Spleen (tissue), 13 donors: Measurements from ENCODE around the gene HES6. TPM values are rescaled to one million over a fixed set of nuclear protein-coding genes. Genes with fewer than 3 reads are reported as not detected.

Source experiments
- DNase-seq: peaks from one replicate; pipeline ENCODE4 v3.0.0-alpha.2; 2020
- H3K27ac ChIP-seq, 8 donors: fragments of 200-600 bp; sonication (generic) in 7 of 8; 1 replicate in 4 of 8; 2 replicates in 4 of 8; pipeline versions ENCODE4 v1.5.0 to v1.8.0; 2016 to 2021; ENCODE audit warnings: inconsistent platforms in 4 of 8, mild to moderate bottlenecking in 4 of 8, moderate library complexity in 1 of 8
- H3K27me3 ChIP-seq, 7 donors: fragments of 200-600 bp; sonication (generic) in 6 of 7; replicated peaks in 1 of 7; 1 replicate in 4 of 7; 2 replicates in 3 of 7; pipeline versions ENCODE4 v1.5.0 to v1.8.0; 2016 to 2021; ENCODE audit warnings: inconsistent platforms in 3 of 7, mild to moderate bottlenecking in 1 of 7
- H3K36me3 ChIP-seq, 6 donors: fragments of 200-600 bp; sonication (generic) in 5 of 6; 1 replicate in 4 of 6; 2 replicates in 2 of 6; pipeline versions ENCODE4 v1.5.0 to v1.8.0; 2016 to 2021; ENCODE audit warnings: inconsistent platforms in 2 of 6
- H3K4me1 ChIP-seq, 6 donors: fragments of 200-600 bp; sonication (generic) in 5 of 6; 1 replicate in 3 of 6; 2 replicates in 3 of 6; pipeline versions ENCODE4 v1.5.0 to v1.8.0; 2016 to 2021; ENCODE audit warnings: inconsistent platforms in 3 of 6
- H3K4me3 ChIP-seq, 8 donors: fragments of 200-600 bp; sonication (generic) in 7 of 8; 1 replicate in 4 of 8; 2 replicates in 4 of 8; pipeline versions ENCODE4 v1.5.0 to v1.8.0; 2016 to 2021; ENCODE audit warnings: inconsistent platforms in 4 of 8, mild to moderate bottlenecking in 4 of 8, moderate library complexity in 2 of 8
- H3K9me3 ChIP-seq, 8 donors: fragments of 200-600 bp; sonication (generic) in 7 of 8; 1 replicate in 4 of 8; 2 replicates in 4 of 8; pipeline versions ENCODE4 v1.5.0 to v1.8.0; 2016 to 2021; ENCODE audit warnings: inconsistent platforms in 4 of 8
- POLR2A ChIP-seq, 3 donors: fragments of 450-650 bp; IDR thresholded peaks; one replicate each; pipeline ENCODE4 v1.5.1; 2017; ENCODE audit warnings: antibody characterized with exemption in 3 of 3, mild to moderate bottlenecking in 1 of 3
- POLR2AphosphoS5 ChIP-seq, 3 donors: sonication (generic); formaldehyde crosslinking; IDR thresholded peaks; one replicate each; pipeline ENCODE4 v1.5.1; 2017; ENCODE audit warnings: antibody characterized with exemption in 3 of 3
- whole genome bisulfite sequencing, 5 donors: extraction: QIAGEN DNeasy Blood & Tissue Kit in 3 of 5; methylation state at CpG; one replicate each; pipeline versions ENCODE4 v1.1.5 to v1.1.7; 2013 to 2018; 5-methylcytosine and 5-hydroxymethylcytosine counted together
- intact Hi-C: fragments of 100-400 bp; cut with DNase I; formaldehyde crosslinking; loops from one replicate; pipeline ENCODE4 v1.15.0; 2023; ENCODE audit warnings: low total_unique reads
- long read RNA-seq, 2 donors: transcript quantifications; one replicate each; lab custom pipeline, GENCODE V29; 2026
- polyA plus RNA-seq, 3 donors: library from polyadenylated mRNA; stranded (reverse); fragments of 200-250 nt; gene quantifications; one replicate each; pipeline ENCODE4 v1.2.1, GENCODE V29; 2013
- total RNA-seq, 7 donors: library from RNA; depleted of rRNA in 3 of 7; stranded (reverse); fragments of >200 nt in 3 of 7; fragmentation: NEBNext Ultra II Directional in 4 of 7; extraction: Animal tissue kit (Norgen Biotek cat#: 25700) in 4 of 7; gene quantifications; one replicate each; pipeline versions ENCODE4 v1.1.0 to v1.2.1, GENCODE V29; 2016 to 2021
- TF ChIP-seq, protein P1 (sequence below), 11 experiments: fragments of 200-600 bp in 7 of 11; fragments of 450-650 bp in 4 of 11; sonication (generic) in 4 of 11; IDR thresholded peaks in 8 of 11; conservative IDR thresholded peaks in 3 of 11; 1 replicate in 7 of 11; 2 replicates in 4 of 11; pipeline versions ENCODE4 v1.4.0 to v1.8.0; 2016 to 2021; ENCODE audit warnings: antibody characterized with exemption in 11 of 11, inconsistent platforms in 4 of 11, mild to moderate bottlenecking in 1 of 11
- donor health status: healthy with polysubstance abuse.
- donor health status: DM: no; HTN: no; CAD: no; lungs with moderate emphysema.
- donor health status: DM: no; HTN: no; CAD: no.
- donor health status: Bipolar disorder and iron deficiency.
- donor health status: healthy.
- donor health status: DM: no; HTN: no; CAD: no.
- donor health status: DM: yes; HTN: yes; CAD: no.

The HES6 gene, protein sequence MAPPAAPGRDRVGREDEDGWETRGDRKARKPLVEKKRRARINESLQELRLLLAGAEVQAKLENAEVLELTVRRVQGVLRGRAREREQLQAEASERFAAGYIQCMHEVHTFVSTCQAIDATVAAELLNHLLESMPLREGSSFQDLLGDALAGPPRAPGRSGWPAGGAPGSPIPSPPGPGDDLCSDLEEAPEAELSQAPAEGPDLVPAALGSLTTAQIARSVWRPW
- total RNA-seq (10 to 100 TPM in 3 of 7 donors, 1 to 10 TPM in 4; 3.9 to 22.7 (median 8.1) TPM), polyA plus RNA-seq (10 to 100 TPM in 1 of 3 donors, 1 to 10 TPM in 2; 6.2 to 14.2 (median 8.6) TPM)
- long read RNA-seq, donor 1, partial matches to known transcripts, result 0 of 1 reads
- long read RNA-seq, donor 1, other reads (novel, unspliced or antisense), result 0 of 1 reads
- long read RNA-seq, donor 2, partial matches to known transcripts, result 0 of 1 reads
- long read RNA-seq, donor 2, other reads (novel, unspliced or antisense), result 0 of 1 reads

DNA sequence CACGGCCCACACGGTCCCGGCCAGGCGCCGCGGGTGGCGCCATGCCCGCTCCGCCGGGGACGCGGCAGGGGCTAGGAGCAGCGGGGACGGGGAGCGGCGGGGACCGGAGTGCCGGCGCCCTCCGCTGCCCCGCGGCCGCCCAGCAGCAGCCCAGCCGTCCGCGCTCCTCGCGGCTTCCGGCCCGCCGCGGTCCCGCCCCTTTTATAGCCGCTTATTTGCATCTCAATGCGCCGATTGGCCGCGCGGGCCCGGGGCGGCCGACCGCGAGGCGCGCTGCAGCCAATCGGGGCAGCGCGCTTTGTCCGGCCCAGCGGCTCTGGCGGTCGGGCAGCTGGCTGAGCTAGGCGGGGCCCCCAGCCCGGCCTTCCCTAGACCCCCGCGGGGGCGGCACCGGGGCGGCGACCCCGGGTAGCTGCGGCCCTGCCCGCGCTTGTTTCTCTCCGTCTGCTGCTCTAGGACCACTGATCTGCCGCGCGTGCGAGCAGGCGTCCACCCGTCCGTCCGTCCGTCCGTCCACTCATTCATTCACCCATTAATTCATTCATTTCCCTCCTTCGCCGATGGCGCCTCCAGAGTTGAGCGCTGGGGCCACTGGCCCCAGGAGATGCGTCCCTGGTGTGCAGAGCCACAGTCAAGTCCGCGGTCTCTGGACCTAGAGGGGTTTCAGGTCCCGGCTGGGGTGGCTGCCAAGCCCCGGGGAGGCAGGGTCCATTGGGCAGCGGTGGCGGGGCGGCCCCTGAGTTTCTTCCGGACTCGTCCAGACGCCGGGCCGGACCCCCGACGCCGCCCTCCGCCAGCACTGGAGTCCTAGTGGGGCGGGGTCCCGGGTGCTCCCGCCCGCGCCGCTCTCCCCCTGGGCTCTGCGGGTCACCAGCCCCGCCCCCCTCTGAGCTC is at the start of gene HES6:
Gene HES6 (minus strand): TSS at position 176 of the 894 bp plus-strand sequence. CDS start 133 bp downstream, at position 43.
- peaks cover 11 to 50% (median 36%) of the 10 kb centered on the region in 6 donors for H3K4me1 ChIP-seq
- no peaks in the 10 kb centered on the region for H3K9me3 ChIP-seq
- intact Hi-C loops, result no loop called here
- H3K4me3 ChIP-seq, result peak within 1 kb of the TSS; percentile 64 to 90 (median 77)
- H3K27ac ChIP-seq, result peak within 1 kb of the TSS in 4 of 8 donors; percentile 47 to 67 (median 57)
- H3K27me3 ChIP-seq, result peaks cover 0 to 65% (median 13%) of the 10 kb centered on the region in 7 donors
- peak; percentile 95 for DNase-seq
- H3K36me3 ChIP-seq, result peaks cover 0 to 9% (median 2%) of the 10 kb centered on the region in 6 donors
- TF ChIP-seq, protein P1, sequence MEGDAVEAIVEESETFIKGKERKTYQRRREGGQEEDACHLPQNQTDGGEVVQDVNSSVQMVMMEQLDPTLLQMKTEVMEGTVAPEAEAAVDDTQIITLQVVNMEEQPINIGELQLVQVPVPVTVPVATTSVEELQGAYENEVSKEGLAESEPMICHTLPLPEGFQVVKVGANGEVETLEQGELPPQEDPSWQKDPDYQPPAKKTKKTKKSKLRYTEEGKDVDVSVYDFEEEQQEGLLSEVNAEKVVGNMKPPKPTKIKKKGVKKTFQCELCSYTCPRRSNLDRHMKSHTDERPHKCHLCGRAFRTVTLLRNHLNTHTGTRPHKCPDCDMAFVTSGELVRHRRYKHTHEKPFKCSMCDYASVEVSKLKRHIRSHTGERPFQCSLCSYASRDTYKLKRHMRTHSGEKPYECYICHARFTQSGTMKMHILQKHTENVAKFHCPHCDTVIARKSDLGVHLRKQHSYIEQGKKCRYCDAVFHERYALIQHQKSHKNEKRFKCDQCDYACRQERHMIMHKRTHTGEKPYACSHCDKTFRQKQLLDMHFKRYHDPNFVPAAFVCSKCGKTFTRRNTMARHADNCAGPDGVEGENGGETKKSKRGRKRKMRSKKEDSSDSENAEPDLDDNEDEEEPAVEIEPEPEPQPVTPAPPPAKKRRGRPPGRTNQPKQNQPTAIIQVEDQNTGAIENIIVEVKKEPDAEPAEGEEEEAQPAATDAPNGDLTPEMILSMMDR (IDR thresholded peaks at IDR 0.05 in 8 of 11, conservative IDR thresholded peaks at IDR 0.05 in 3 of 11), result no peak
- TF ChIP-seq POLR2A (IDR thresholded peaks at IDR 0.05) (peak in 1 of 3 donors; percentile 74), POLR2AphosphoS5 (IDR thresholded peaks at IDR 0.05) (peak; percentile 82 to 90 (median 86))
- 1 to 3% (median 1%) methylated on average over 23 to 105 of the region's 105 CpGs for WGBS, 5 donors

DNA sequence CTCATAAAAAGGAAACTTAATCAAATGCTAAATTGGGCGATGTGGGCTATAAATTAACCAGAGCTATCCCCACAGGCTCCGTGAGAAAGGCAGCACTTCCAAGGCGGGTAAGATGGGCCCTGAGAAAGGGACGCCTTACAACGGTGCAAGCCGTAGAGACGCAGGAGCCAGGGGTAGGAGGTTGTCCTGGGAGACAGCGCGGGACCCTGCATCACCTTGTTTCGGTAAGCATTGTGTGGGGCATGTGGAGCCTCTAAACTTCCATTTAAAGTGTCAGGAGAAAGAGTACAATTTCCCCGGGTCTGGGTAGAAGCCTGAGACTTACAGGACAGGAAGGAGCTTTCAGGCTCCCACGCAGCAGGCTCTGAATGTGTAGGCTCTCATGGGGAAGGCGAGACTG is 49.7 kb upstream of the HES6 start:
- peak overlapping the region; percentile 70 to 94 (median 82) for H3K4me3 ChIP-seq
- H3K36me3 ChIP-seq, result no peaks in the 10 kb centered on the region
- peaks cover 21 to 54% (median 40%) of the 10 kb centered on the region in 6 donors for H3K4me1 ChIP-seq
- WGBS, 5 donors, result 40 to 49% (median 40%) methylated on average over 13 of the region's 13 CpGs
- H3K27me3 ChIP-seq, result no peaks in the 10 kb centered on the region
- DNase-seq, result peak; percentile 81
- H3K27ac ChIP-seq, result peak overlapping the region in 7 of 8 donors; percentile 79 to 94 (median 92)
- H3K9me3 ChIP-seq, result no peaks in the 10 kb centered on the region
- TF ChIP-seq POLR2A (IDR thresholded peaks at IDR 0.05), result no peak
- TF ChIP-seq POLR2AphosphoS5 (IDR thresholded peaks at IDR 0.05), result no peak
- TF ChIP-seq, protein P1 (IDR thresholded peaks at IDR 0.05 in 8 of 11, conservative IDR thresholded peaks at IDR 0.05 in 3 of 11), result no peak
- intact Hi-C loops, result no loop called here

DNA sequence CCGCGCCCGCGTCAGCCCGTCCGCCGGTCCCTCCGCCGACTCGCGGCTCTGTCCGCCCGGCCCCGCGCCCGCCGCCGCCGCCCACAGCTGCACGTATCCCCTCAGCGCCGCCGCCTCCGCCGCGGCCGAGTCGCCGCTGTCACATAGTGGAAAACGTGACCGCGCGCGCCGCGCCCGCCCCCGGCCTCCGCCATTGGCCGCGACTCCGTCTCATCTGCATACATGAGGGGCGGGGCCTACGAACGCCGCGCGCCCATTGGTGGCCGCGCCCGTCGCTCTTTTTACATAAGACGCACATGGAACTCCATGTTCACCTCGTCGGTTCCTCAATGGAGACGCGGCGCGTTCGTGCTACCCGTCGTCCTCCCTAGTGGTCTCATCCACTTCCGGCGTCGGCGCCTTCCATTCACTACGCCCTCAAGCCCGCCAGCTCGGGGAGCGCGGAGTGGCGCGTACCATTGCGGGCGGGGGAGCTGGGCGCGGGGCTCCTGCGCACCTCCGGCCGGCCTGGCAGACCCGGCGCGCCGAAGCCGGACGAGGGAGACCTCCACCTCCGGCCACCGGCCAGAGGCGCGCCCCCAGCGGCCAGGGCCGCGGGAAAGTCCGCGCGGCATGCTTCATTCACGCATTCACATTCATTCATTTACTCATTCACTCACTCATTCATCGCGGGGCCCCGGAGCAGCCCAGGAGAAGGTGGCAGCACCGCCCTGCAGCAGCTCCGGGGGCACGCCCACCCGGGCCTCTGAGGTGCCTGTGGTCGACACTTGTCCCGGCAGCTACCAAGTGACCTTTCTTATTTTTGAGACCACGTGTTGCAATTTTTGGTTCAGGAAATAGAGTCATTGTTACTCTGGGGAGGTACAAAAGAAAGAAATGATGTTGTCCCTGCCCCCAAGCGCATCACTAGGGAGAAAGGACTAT is 49.1 kb upstream of the HES6 start:
- Histone ChIP-seq H3K4me3 (peak overlapping the region; percentile 70 to 94 (median 82)), H3K9me3 (no peaks in the 10 kb centered on the region), H3K4me1 (peaks cover 21 to 60% (median 43%) of the 10 kb centered on the region in 6 donors), H3K36me3 (no peaks in the 10 kb centered on the region), H3K27me3 (no peaks in the 10 kb centered on the region), H3K27ac (peak overlapping the region; percentile 61 to 94 (median 90))
- WGBS, 5 donors, result 1% methylated on average over 46 to 108 of the region's 108 CpGs
- TF ChIP-seq POLR2A (IDR thresholded peaks at IDR 0.05) (peak in 1 of 3 donors; percentile 62), POLR2AphosphoS5 (IDR thresholded peaks at IDR 0.05) (peak; percentile 87 to 92 (median 92))
- TF ChIP-seq, protein P1 (IDR thresholded peaks at IDR 0.05 in 8 of 11, conservative IDR thresholded peaks at IDR 0.05 in 3 of 11), result peak in 5 of 11 experiments; percentile 27 to 44 (median 34)
- intact Hi-C loops, result no loop called here
- DNase-seq, result peak; percentile 99
